ENCODE results near the gene FAM3C. TPM values are rescaled to one million over a fixed set of nuclear protein-coding genes. Genes with fewer than 3 reads are reported as not detected.
A peak's percentile ranks its signal among the peaks of the same experiment; 100 is the strongest.

The FAM3C gene
- total and polyA plus RNA-seq, 11 donors, result 20.6 to 97.2 (median 45.3) TPM

DNA sequence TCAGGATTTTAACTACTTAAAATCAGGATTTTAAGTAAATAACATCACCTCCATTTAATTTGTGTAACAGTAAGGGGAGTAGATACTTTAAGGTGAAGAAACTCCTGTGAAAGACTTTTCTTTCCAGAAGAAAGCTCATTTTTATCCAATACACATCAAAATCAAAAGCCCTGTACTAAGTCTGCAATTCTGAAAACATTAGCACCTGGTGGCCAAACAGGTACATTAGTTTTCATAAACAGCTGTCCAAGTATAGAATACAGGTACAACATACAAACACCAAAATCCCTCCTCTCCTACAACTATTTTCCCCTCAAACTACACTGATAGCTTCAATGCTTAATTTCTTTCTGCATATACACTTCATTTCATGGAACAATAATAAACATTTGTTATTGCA is 22.9 kb downstream of the FAM3C start:
- Histone ChIP-seq H3K4me3 (no peak overlapping the region), H3K4me1 (peaks cover 0 to 29% (median 11%) of the 10 kb centered on the region in 12 donors), H3K9me3 (no peaks in the 10 kb centered on the region), H3K36me3 (peaks cover 0 to 58% (median 33%) of the 10 kb centered on the region in 9 donors), H3K27ac (peak overlapping the region in 4 of 12 donors; percentile 11 to 53 (median 42)), H3K27me3 (no peaks in the 10 kb centered on the region)
- ATAC-seq (no peak), DNase-seq (no peak)
- intact Hi-C loops (cut with DNase I), result no loop called here
- TF ChIP-seq POLR2A (IDR thresholded peaks at IDR 0.05), result no peak
- TF ChIP-seq CTCF (IDR thresholded peaks at IDR 0.05), result peak in 2 of 12 donors; percentile 17 to 19

DNA sequence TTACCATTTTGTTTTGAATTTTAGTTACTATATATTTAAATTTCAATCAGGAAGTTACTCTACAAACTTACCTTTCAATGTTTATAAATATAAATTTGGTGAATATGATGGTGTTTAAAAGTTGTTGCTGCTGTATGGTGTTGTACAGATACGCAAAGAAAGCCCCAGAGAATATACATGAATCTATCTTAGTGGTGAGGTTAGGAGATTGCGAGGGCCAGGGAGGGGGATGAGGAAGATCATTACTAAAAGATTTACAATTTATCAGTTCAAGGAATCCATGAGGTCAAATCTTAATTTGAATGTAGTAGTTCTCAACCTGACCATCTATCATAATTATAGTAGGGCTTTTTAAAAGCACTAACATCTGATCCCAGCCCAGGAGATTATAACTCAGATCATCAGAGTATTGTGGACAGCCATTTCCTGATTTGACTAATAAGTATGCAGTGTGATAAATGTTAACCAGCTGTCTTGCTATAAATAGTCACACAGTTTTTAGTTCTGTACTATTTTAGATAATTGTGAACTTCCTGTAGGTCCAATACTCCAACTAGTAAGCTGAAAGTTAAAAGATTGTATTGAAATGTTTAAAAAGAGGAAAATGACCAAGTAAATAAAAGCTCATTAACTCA is 23.6 kb downstream of the FAM3C start:
- intact Hi-C loops (cut with DNase I), result no loop called here
- Histone ChIP-seq H3K4me1 (peaks cover 0 to 29% (median 11%) of the 10 kb centered on the region in 12 donors), H3K27me3 (no peaks in the 10 kb centered on the region), H3K27ac (peak overlapping the region in 5 of 12 donors; percentile 11 to 53 (median 35)), H3K9me3 (no peaks in the 10 kb centered on the region), H3K4me3 (no peak overlapping the region), H3K36me3 (peaks cover 0 to 55% (median 26%) of the 10 kb centered on the region in 9 donors)
- 78 to 92% (median 84%) methylated on average over 2 of the region's 2 CpGs for WGBS, 4 donors
- ATAC-seq (peak in 3 of 4 donors; percentile 39 to 63 (median 56)), DNase-seq (no peak)
- TF ChIP-seq CTCF (IDR thresholded peaks at IDR 0.05) (no peak), POLR2A (IDR thresholded peaks at IDR 0.05) (no peak)

- H3K36me3 ChIP-seq, result peaks cover 0 to 50% (median 20%) of the 10 kb centered on the region in 9 donors
- intact Hi-C loops (cut with DNase I), result no loop called here
- ATAC-seq (no peak), DNase-seq (no peak)
- H3K9me3 ChIP-seq, result no peaks in the 10 kb centered on the region
- H3K27me3 ChIP-seq, result no peaks in the 10 kb centered on the region
- peaks cover 0 to 29% (median 11%) of the 10 kb centered on the region in 12 donors for H3K4me1 ChIP-seq
- TF ChIP-seq CTCF (IDR thresholded peaks at IDR 0.05) (no peak), POLR2A (IDR thresholded peaks at IDR 0.05) (no peak)
- H3K4me3 ChIP-seq, result no peak overlapping the region
- 71 to 79% (median 74%) methylated on average over 2 of the region's 2 CpGs for WGBS, 4 donors
- H3K27ac ChIP-seq, result no peak overlapping the region
Observed at GRCh38 chr7:121371883-121372282, 24.2 kb downstream of the FAM3C start.

- no peak for TF ChIP-seq POLR2A (IDR thresholded peaks at IDR 0.05)
- TF ChIP-seq CTCF (IDR thresholded peaks at IDR 0.05), result no peak
- Histone ChIP-seq H3K27ac (no peak overlapping the region), H3K4me1 (peaks cover 0 to 29% (median 11%) of the 10 kb centered on the region in 12 donors), H3K4me3 (no peak overlapping the region), H3K9me3 (no peaks in the 10 kb centered on the region), H3K36me3 (peaks cover 0 to 46% (median 16%) of the 10 kb centered on the region in 9 donors), H3K27me3 (no peaks in the 10 kb centered on the region)
- WGBS, 4 donors, result 72 to 76% (median 75%) methylated on average over 1 of the region's 1 CpG
- ATAC-seq (no peak), DNase-seq (no peak)
- intact Hi-C loops (cut with DNase I), result no loop called here
Observed at GRCh38 chr7:121371367-121371766, 24.7 kb downstream of the FAM3C start.

All from heart left ventricle (tissue), 16 donors.